ENCODE measurements around the gene MBD1.
"Not testable (repeated sequence)": the region's sequence is repeated elsewhere in the genome, so short reads cannot be mapped to it uniquely, and the experiment has no call there.

MBD1 gene, protein sequence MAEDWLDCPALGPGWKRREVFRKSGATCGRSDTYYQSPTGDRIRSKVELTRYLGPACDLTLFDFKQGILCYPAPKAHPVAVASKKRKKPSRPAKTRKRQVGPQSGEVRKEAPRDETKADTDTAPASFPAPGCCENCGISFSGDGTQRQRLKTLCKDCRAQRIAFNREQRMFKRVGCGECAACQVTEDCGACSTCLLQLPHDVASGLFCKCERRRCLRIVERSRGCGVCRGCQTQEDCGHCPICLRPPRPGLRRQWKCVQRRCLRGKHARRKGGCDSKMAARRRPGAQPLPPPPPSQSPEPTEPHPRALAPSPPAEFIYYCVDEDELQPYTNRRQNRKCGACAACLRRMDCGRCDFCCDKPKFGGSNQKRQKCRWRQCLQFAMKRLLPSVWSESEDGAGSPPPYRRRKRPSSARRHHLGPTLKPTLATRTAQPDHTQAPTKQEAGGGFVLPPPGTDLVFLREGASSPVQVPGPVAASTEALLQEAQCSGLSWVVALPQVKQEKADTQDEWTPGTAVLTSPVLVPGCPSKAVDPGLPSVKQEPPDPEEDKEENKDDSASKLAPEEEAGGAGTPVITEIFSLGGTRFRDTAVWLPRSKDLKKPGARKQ

DNA sequence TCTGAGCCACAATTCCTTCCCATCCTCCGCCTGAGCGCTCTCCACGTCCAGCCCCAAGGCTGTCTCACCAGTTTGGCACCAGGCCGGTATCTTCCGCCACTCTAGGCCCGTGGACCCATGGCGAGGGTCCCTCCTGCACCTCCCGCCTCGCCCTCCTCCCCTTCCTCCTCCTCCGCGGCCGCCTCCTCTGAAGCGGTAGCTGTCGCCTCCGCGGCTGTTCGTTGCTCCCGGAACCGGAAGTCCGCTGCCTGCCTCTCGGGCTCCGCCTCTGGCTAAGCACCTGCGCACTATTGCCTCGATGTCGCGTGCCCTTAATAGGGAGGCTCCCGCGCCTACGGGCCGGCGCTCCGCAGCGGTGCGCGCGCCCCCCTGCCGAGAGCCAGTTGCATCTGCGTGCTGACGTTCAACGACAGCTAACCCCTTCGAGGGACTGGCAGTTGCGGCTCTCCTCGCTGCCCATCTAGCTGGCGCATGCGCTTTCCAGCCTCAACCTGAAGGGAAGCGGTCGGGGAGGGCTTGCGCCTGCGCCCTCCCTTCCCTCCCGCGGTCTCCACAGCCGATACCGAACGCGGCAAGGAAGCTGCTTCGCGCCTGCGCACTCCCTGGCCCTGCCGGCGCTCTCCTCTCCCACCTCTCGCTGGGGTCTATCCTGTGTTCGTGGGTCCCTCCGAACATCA, at the start of gene MBD1:
Gene MBD1, minus strand, starts transcription at position 229 of the 677 bp plus-strand sequence. CDS start 1,531 bp downstream, outside the sequence.
- DNase-seq: peak; percentile 99 to 100 (median 99)

DNA sequence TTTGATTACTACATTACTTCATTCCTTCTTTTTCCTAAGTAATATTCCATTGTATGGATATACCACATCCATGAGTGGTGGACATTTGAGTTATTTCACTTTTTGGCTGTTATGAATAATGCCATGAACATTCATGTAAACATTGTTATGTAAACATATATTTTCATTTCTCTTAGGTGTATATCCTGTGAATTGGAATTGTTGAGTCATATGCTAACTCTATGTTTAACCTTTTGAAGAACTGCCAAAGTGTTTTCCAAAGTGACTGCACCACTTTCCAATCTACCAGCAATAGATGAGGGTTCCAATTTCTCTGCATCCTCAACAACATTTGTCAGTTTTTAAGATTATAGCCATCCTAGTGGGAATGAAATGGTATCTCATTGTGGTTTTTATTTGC, 48.9 kb upstream of the MBD1 start:
- no peak for DNase-seq

DNA sequence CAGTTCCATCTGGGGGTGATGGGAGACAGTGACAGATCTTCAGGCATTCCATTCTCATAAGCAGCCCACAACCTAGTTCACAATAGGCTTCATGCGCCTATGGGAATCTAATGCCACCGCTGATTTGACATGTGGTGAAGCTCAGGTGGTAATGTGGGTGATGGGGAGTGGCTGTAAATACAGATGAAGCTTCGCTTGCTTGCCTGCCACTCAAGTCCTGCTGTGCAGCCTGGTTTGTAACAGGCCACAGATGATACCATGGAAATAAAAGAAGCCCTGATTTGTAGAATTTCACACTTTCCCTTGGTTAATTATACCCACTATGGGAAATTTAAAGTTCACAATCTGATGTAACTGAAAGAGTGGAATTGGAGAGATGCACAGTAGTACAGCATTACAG, 46.7 kb upstream of the MBD1 start:
- no peak for DNase-seq

DNA sequence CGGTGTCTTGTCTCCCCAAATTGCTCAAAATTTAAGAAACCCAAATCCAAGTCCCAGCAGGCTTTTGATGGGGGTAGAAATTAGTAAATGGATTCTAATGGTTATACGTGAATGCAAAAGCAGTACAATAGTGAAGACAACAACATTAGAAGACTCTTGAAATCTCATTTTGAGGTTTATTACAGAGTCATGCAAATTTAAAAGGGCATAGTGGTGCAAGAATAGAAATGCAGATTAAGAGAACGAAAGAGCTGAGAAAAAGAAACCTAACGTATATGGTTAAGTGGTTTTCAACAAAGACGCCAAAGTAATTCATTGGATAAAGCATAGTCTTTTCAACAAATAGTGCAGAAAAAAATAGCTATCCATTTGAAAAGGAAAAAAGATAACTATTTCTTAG, 39.4 kb upstream of the MBD1 start:
- DNase-seq: no peak

DNA sequence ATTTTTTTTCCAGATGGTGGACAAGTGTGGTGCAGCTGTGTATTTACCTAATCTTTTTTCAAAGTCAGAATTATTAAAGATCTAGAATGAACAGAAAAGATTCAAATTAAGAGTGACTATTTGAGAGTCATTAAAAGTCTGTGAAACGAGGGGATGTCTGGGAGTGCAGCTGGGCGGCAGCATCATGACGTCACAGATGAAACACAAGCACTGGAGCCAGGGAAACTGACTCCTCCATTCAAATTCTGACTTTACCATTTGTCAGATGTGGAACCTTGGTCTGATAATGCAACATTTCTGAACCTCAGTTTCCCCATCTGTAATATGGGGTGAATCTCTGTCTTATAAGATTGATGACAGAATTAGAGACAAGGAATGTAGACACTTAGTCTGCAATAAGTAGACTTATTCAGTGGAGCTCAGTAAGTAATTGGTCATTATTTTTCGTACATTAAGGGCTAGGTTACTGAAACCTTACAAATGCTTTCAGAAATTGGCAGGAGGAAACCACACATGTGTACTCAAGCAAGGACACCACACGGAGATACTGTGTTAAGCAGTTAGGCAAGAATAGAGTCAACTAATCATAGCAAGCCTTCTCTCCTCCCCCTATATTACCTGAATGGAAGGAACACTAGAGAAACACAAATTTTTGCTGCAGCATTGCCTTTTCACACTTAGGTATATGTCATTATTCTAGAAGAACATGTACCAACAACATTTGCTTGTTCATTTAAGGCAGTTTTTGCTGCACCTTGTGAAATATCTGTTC, 34.0 kb upstream of the MBD1 start:
- DNase-seq: no peak

DNA sequence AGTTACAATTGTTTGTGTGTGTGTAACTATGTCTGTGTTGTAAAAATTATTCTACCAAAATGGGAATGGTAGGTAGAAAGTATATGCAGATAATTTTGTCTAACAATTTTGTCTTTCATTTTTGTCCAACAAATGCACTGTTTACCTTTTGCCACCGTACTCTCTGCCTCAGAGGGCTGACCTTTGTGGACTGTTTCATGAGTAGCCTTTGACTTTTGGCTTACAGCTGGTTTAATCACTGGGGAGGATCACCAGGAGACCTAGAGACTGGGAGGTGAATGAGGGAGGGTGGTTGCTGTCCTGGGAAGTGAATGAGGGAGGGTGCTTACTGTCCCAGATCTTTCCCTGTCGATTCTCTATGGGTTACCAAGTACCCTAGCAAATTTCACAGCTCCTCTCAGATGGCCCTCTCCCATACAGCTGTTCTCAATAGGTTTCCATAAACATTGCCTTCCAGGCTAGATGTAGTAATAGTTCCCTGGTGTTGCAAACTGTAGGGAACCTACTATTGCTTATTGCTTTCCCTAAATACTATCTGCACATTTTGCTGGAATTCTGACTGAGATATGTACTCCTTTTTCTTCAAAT, 32.6 kb upstream of the MBD1 start:
- DNase-seq: no peak

DNA sequence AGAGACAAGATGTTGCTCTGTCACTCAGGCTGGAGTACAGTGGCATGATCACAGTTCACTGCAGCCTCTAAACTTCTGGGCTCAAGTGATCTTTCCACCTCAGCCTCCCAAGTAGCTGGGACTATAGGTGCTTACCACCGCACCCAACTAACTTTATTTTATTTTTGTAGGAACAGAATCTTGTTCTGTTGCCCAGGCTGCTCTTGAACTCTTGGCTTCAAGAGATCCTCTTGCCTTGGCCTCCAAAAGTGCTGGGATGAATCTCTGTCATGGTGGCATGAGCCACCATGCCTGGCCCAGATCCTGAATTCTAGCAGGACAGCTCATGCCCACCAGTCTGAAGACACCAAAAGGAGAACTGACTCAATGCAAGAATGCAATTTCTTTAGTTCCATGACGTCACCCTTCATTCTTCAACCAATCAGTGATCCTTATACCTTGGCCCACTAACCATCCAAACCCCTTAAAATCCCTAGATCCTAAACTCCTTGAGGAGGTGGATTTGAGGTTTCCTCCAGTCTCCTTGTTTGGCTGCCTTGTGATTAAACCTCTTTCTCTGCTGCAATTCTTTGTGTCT, 31.8 kb upstream of the MBD1 start:
- no peak for DNase-seq

DNA sequence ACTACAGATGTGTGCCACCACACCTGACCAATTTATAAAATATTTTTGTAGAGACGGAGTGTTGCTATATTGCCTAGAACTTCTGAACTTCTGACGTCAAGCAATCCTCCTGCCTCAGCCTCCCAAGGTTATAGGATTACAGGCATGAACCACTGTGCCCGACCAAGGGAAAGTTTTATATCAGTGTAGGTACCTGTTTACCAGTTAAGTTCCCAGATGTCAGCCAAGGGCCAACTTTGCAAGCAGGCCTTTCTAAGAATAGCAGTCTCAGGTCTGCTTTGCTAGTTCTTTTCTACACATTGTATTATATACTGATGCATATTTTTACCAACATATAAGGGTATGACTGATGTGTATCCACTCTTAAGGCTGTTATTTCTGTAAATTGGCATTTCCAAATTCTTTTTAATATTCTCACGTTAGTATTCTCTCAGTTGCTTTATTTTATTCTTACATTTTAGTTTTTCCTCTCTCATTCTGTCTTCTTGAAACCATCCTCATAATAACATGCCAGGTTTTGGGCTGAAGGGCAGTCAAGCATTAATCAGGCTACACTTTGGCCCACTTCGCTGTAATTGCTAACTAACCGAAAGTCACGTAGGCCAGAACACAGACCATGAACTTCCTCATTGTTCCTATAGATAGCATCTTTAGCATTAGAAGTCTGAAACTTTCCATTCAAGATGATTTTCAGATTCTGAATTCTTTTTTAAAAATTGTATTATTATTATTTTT, 31.1 kb upstream of the MBD1 start:
- DNase-seq: no peak

DNA sequence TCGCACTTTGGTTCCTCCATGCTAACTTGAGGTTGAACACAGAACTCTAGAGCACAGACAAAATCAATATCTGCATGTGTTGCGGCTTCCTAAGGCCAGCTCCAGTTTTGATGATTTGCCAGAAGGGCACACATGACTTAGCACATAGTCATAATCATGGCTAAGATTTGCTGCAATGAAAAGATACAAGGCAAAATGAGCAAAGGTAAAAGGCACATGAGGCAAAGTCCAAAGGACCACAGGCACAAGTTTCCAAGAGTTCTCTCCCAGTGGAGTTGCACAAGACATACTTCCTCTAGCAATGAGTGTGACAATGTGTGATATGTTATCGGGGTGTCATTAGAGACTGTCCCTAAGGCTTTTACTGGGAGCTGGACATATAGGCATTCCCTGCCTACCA, 30.3 kb upstream of the MBD1 start:
- no peak for DNase-seq

DNA sequence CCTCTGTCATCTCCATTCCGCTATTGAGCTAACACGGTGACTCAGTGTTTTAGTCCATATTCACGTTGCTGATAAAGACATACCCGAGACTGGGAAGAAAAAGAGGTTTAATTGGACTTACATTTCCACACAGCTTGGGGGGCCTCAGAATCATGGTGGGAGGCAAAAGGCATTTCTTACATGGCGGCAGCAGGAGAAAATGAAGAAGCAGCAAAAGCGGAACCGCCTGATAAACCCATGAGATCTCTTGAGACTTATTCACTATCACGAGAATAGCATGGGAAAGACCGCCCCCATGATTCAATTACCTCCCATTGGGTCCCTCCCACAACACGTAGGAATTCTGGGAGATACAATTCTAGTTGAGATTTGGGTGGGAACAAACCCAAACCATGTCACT, 28.8 kb upstream of the MBD1 start:
- no peak for DNase-seq

DNA sequence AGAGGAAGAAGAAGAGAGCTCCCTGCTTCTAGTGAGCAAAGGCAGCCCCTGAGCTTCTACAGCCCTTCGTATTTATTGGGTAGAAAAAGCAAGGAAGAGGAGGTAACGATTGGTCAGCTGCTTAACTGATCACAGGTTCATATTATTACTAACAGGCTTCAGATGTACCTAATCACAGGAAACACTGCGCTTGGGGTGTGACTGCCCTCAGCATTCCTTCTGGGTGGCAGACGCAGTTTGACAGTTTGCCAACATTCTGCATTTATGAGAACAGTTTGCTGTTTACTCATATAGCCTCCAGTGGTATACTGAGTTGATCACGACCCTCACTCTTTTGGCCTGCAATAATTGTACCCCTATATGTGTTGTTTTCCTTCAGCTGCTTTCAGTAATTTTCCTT, 27.5 kb upstream of the MBD1 start:
- not testable (repeated sequence) for DNase-seq

DNA sequence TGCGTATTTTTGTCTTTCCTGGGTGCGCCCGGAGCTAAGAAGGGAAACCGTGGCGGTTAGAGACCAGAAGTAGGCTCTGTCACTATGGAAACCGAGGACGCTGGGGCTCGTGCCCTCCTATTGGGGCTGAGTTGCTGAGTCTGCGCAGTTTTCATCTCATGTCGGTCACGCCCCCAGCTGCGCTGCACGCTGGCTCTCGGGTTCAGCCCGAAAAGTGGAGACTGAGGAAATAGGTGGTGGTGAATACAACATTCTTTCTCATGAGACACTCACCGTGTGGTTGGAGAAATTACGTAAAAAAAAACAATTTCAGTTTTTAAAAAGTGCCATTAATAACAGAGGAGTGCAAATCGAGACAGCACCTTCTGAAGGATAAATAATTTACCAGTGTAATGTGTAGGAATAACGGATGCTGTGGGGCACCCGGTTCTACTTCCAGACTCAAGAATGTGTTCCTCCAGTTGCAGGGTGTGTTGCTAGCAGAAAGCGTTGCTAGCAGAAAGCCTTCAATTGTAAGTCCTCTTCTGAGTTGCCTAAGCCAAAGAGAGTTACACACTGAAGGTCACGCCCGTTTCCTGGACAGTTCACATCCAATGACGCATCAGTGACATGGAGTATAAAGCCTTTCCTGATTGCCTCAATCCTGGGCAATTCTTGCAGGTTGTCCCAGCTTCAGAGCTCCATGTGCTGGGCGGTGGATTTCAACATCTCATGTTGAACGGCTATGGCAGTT, 26.6 kb upstream of the MBD1 start:
- peak; percentile 67 to 79 (median 78) for DNase-seq

DNA sequence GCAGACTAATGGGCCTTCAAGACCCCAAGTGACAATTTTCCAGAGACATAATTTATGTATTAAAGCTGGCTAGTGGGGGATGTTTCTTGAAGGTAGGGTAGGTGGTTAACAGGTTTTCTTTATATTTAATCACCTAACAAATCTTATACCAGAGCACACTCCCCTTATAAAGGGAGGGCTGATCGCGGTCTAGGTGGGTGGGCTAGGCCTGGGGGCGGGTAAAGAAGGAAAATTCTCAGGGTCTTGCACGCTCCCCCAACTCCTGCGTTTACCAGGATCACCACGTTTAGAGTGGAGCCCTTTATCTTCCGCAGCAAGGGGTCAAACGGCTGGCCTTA, 26.0 kb upstream of the MBD1 start:
- DNase-seq: no peak

DNA sequence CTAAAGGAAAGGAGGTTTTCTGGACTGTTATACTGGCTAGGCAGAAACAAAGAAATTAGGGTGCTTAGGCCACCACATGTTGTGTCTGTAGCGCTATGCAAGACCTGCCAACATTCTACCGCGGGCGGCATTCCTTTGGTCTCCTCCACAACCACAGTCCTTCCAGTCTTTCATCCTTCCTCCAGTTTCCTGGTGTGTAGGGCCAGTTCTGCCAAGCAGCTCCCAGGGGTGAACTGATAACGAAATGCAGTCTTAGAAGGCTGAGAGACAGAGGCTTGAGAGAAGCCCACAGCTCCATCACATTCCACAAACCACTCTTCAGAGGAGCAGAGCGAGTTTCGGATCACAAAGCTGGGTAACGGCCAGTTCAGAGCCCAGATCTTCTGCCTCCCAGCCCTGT, 25.6 kb upstream of the MBD1 start:
- DNase-seq: no peak

DNA sequence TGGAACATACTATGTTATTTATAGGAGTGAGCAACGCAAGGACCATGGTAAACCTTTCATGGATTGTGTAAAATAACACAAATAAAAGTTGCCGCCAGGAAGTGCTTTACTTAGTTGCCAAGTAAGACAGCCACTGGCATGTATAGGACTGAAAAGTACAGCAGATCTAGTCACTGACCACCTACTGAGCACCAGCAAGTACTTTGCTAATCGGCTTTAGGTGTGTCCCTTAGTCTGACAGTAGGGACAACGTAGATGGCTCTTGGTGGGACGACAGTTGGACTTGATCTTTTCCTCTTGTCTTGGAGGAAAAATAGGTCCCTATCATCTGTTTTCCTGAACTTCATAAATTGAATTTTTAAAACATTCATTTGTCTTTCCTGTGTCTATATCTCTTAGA, 19.8 kb upstream of the MBD1 start:
- DNase-seq: no peak

DNA sequence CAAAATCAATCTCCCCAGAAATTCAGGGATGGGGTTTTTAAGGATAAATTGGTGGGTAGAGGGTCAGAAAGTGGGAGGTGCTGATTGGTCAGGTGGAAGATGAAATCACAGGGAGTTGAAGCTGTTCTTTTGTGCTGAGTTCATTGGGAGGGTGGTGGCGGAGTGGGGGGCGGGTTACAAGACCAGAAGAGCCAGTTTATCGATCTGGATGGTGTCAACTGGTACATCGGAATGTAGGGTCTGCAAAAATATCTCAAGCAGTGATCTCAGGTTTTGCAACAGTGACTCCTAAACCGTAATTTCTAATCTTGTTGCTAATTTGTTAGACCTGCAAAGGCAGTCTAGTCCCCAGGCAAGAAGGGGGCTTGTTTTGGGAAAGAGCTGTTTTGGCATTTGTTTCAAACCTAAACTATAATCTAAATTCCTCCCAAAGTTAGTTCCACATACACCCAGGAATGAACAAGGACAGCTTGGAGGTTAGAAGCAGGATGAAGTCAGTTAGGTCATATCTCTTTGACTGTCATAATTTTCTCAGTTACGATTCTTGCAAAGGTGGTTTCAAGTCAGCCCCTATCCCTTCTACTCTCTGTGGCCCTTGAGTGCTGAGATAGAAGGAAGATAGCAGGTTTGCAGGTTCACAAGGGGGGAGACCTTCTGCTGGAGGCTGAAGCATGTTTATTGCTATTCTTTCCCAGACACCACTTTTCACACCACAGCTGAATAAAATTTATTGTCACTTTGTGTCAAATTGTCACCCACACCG, 18.5 kb upstream of the MBD1 start:
- DNase-seq: no peak

DNA sequence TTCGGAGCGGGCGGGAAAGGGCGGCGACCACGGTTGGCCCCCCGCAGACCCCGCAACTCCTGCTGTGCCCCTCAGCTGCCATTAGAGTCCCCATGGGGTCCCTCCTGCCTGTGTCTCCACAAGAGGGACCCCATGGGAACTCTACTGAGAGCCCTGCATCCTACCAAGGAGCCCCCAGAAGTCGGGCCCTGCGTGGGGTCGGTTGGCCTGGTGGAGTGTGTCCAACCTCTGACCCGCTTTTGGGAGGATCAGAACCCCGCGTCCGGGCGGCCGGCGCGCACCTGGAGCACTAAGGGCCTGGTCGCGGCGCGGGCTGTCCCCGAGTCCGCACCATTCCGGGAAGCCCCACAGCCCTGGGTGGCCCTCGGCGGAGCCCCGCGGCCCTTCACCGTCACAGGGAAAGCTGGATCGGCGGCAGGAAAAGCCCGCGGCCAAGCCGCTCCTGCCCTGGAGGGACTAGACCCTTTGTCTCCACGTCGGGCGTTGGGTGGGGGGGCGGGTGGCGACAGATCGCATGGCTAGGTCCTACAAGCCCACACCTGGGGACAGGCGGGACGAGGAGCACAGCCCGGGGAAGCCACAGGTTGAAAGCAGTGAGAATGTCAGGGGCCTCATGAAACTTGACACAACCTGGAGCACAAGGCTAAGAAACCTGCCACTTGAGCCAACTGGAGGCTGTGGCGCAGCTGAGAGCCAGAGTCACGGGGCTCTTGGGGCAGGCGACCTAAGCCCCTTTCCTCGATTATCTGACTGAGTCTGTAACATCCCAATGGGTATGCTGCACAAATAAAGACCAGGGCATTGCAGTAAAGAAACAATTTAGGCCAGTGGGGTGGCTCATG, 17.3 kb upstream of the MBD1 start:
- no peak for DNase-seq

DNA sequence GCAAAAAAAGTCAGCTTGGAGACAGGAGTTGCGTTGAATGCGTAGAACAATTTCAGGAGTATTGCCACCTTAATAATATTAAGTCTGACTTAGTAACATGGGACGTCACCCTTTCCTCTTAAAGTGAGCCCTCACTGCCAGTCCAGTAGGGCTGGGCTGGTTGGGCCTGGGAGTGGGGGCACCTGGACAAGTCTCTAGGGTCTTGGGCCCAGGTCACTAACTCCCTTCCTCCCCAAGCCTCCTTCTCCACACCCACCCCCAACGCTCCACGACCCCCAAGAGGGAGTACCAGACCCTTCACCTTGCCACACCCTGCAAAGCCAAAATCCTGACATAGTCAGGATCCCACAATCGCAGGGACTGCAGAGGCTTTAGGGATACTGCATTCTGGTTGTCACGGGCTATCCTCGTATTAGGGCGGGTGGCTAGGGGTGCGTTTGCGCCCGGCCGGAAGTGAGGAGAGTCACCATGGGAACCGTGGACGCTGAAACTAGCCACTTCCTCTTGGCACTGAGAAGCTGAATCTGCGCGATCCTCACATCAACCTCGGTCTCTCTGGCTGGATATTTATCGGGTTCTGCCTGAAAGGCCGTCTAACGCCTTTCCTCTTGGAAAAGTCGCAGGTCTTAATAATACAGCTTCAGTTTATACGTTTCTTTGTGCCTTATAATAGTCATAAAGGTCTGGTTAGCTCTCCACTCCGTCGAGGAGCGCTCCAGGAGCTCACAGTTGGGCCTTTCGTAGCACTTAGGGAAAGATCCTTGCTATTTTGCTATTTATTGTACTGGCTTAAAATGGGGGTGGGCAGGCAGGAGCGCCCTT, 16.5 kb upstream of the MBD1 start:
- DNase-seq: peak; percentile 22 to 51 (median 46)

DNA sequence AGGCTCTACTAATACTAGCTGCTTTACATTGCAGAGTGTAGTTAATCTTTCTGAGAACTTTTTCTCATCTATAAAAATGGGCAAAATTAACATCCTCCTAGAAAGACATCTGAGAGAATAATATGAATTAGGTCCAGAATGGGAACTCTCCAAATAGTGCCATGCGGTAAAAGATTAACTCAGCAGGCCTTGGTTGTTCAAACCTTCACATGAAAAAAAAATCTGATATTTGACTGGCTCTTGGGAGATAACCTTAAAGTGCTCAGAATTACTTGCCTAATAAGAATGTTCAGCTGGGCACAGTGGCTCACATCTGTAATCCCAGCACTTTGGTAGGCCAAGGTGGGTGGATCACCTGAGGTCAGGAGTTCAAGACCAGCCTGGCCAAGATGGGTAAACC, 11.7 kb upstream of the MBD1 start:
- DNase-seq: no peak

Data from activated CD4-positive, CD25-positive, alpha-beta regulatory T cell (primary cell).